Measurements from ENCODE around the gene LARGE1.

The LARGE1 gene

GRCh38 chr22:33519974-33520903, 400.0 kb downstream of the LARGE1 start:
- Histone ChIP-seq H2AFZ (ENCODE audit: low read length) (no peak overlapping the region), H3K27ac (ENCODE audit: low read depth, low read length, poor library complexity, severe bottlenecking) (peak overlapping the region; percentile 50), H3F3A (ENCODE audit: insufficient read depth, low read length) (no peaks in the 10 kb centered on the region), H3K4me2 (ENCODE audit: low read length) (no peak overlapping the region), H3K9me3 (ENCODE audit: low read length) (peaks cover 4% of the 10 kb centered on the region; the same call in 1 of the 2 replicates), H3K27me3 (ENCODE audit: insufficient read depth, low read length) (no peaks in the 10 kb centered on the region), H3K9me2 (ENCODE audit: low read depth, low read length) (no peaks in the 10 kb centered on the region), H3K4me3 (ENCODE audit: low read depth, low read length, poor library complexity, severe bottlenecking) (no peak overlapping the region), H3K79me2 (ENCODE audit: insufficient read depth, low read length) (no peaks in the 10 kb centered on the region), H4K20me1 (ENCODE audit: insufficient read depth, low read length) (no peaks in the 10 kb centered on the region), H3K9ac (ENCODE audit: low read length) (no peak overlapping the region), H3K36me3 (ENCODE audit: insufficient read depth, low read length) (peaks cover 9% of the 10 kb centered on the region; the same call in 1 of the 2 replicates), H3K4me1 (ENCODE audit: insufficient read depth, low read length, severe bottlenecking) (peaks cover 23% of the 10 kb centered on the region)
- TF ChIP-seq CTCF (IDR thresholded peaks at IDR 0.05; ENCODE audit: low read length) (no peak), EZH2 (IDR thresholded peaks at IDR 0.05; ENCODE audit: borderline replicate concordance, low read length) (no peak)

- Histone ChIP-seq H3K9ac (ENCODE audit: low read length) (no peak overlapping the region), H3K4me2 (ENCODE audit: low read length) (no peak overlapping the region; the same call in 1 of the 2 replicates), H3K9me2 (ENCODE audit: low read depth, low read length) (no peaks in the 10 kb centered on the region), H4K20me1 (ENCODE audit: insufficient read depth, low read length) (no peaks in the 10 kb centered on the region), H3K4me1 (ENCODE audit: insufficient read depth, low read length, severe bottlenecking) (peaks cover 23% of the 10 kb centered on the region), H3K36me3 (ENCODE audit: insufficient read depth, low read length) (peaks cover 9% of the 10 kb centered on the region; the same call in 1 of the 2 replicates), H3K27me3 (ENCODE audit: insufficient read depth, low read length) (no peaks in the 10 kb centered on the region), H3F3A (ENCODE audit: insufficient read depth, low read length) (no peaks in the 10 kb centered on the region), H3K27ac (ENCODE audit: low read depth, low read length, poor library complexity, severe bottlenecking) (peak overlapping the region; percentile 50), H3K4me3 (ENCODE audit: low read depth, low read length, poor library complexity, severe bottlenecking) (no peak overlapping the region), H3K79me2 (ENCODE audit: insufficient read depth, low read length) (no peaks in the 10 kb centered on the region), H2AFZ (ENCODE audit: low read length) (no peak overlapping the region), H3K9me3 (ENCODE audit: low read length) (peaks cover 4% of the 10 kb centered on the region; the same call in 1 of the 2 replicates)
- TF ChIP-seq EZH2 (IDR thresholded peaks at IDR 0.05; ENCODE audit: borderline replicate concordance, low read length) (no peak), CTCF (IDR thresholded peaks at IDR 0.05; ENCODE audit: low read length) (peak; percentile 68)
Observed at GRCh38 chr22:33519071-33519973, 401.0 kb downstream of the LARGE1 start.

GRCh38 chr22:33518405-33518804, 401.9 kb downstream of the LARGE1 start:
- Histone ChIP-seq H3K9me3 (ENCODE audit: low read length) (peaks cover 4% of the 10 kb centered on the region; the same call in 1 of the 2 replicates), H3F3A (ENCODE audit: insufficient read depth, low read length) (no peaks in the 10 kb centered on the region), H3K4me3 (ENCODE audit: low read depth, low read length, poor library complexity, severe bottlenecking) (no peak overlapping the region), H3K27ac (ENCODE audit: low read depth, low read length, poor library complexity, severe bottlenecking) (no peak overlapping the region), H3K4me1 (ENCODE audit: insufficient read depth, low read length, severe bottlenecking) (peaks cover 20% of the 10 kb centered on the region), H3K4me2 (ENCODE audit: low read length) (no peak overlapping the region), H3K36me3 (ENCODE audit: insufficient read depth, low read length) (peaks cover 9% of the 10 kb centered on the region; the same call in 1 of the 2 replicates), H3K79me2 (ENCODE audit: insufficient read depth, low read length) (no peaks in the 10 kb centered on the region), H3K9ac (ENCODE audit: low read length) (no peak overlapping the region), H2AFZ (ENCODE audit: low read length) (no peak overlapping the region), H3K9me2 (ENCODE audit: low read depth, low read length) (no peaks in the 10 kb centered on the region), H3K27me3 (ENCODE audit: insufficient read depth, low read length) (no peaks in the 10 kb centered on the region), H4K20me1 (ENCODE audit: insufficient read depth, low read length) (no peaks in the 10 kb centered on the region)
- no peak for TF ChIP-seq CTCF (IDR thresholded peaks at IDR 0.05; ENCODE audit: low read length)
- TF ChIP-seq EZH2 (IDR thresholded peaks at IDR 0.05; ENCODE audit: borderline replicate concordance, low read length): no peak
